H1 (cell line): Measurements from ENCODE around the gene MYBPH. TPM values are rescaled to one million over a fixed set of nuclear protein-coding genes. Genes with fewer than 3 reads are reported as not detected.

Source experiments
- ASH2L ChIP-seq: fragments of 200-600, 300-600 bp; sonication (generic); IDR thresholded peaks from one replicate; pipeline ENCODE4 v1.7.1; 2017; ENCODE audit warnings: low read length
- ATF2 ChIP-seq: IDR thresholded peaks from 2 replicates; pipeline ENCODE4 v1.6.1; 2012; ENCODE audit warnings: low read length, inconsistent platforms
- ATF3 ChIP-seq: IDR thresholded peaks from 2 replicates; pipeline ENCODE4 v1.6.1; 2011; ENCODE audit warnings: low read depth, mild to moderate bottlenecking, low read length; ENCODE audit not compliant: insufficient read depth
- CEBPB ChIP-seq: IDR thresholded peaks from 2 replicates; pipeline ENCODE4 v1.6.1; 2012; ENCODE audit warnings: low read depth, low read length
- CHD2 ChIP-seq: IDR thresholded peaks from 2 replicates; pipeline ENCODE4 v1.6.1; 2012; ENCODE audit warnings: low read length, improper control_type of control experiment
- CTBP2 ChIP-seq: IDR thresholded peaks from 2 replicates; pipeline ENCODE4 v1.7.0; 2011; ENCODE audit warnings: borderline replicate concordance, mild to moderate bottlenecking, moderate library complexity, mixed read lengths, low read length; ENCODE audit not compliant: insufficient read depth, insufficient read length
- CTCF ChIP-seq, 3 experiments: IDR thresholded peaks; 1 replicate in 2 of 3; 2 replicates in 1 of 3; pipeline versions ENCODE4 v1.5.1 to v1.6.1; 2011; ENCODE audit warnings: low read length in 3 of 3, mild to moderate bottlenecking in 3 of 3, inconsistent platforms in 2 of 3, low read depth in 1 of 3, moderate library complexity in 1 of 3; ENCODE audit not compliant: insufficient read depth in 1 of 3; ENCODE audit errors: control extremely low read depth in 1 of 3
- FOSL1 ChIP-seq: IDR thresholded peaks from 2 replicates; pipeline ENCODE4 v1.6.1; 2011; ENCODE audit warnings: mild to moderate bottlenecking, low read depth, low read length, moderate library complexity; ENCODE audit not compliant: insufficient read depth
- GABPA ChIP-seq: IDR thresholded peaks from 2 replicates; pipeline ENCODE4 v1.6.1; 2011; ENCODE audit warnings: mild to moderate bottlenecking, low read length, moderate library complexity, borderline replicate concordance; ENCODE audit not compliant: insufficient read depth
- HDAC2 ChIP-seq, 2 experiments: fragments of 300-600 bp in 1 of 2; sonication (generic) in 1 of 2; IDR thresholded peaks; 2 replicates each; pipeline ENCODE4 v1.6.1; 2011 to 2012; ENCODE audit warnings: low read depth in 2 of 2, low read length in 2 of 2, mild to moderate bottlenecking in 2 of 2, moderate library complexity in 2 of 2, borderline replicate concordance in 1 of 2, inconsistent platforms in 1 of 2
- JUN ChIP-seq: IDR thresholded peaks from 2 replicates; pipeline ENCODE4 v1.6.1; 2011; ENCODE audit warnings: low read depth, mild to moderate bottlenecking, improper control_type of control experiment, low read length
- MAFK ChIP-seq: IDR thresholded peaks from 2 replicates; pipeline ENCODE4 v1.6.1; 2012; ENCODE audit warnings: low read depth, mild to moderate bottlenecking, improper control_type of control experiment, low read length
- NANOG ChIP-seq: IDR thresholded peaks from 2 replicates; pipeline ENCODE4 v1.6.1; 2011; ENCODE audit warnings: low read length, low read depth, mild to moderate bottlenecking, inconsistent platforms; ENCODE audit not compliant: insufficient read depth, poor library complexity, severe bottlenecking
- RXRA ChIP-seq: IDR thresholded peaks from 2 replicates; pipeline ENCODE4 v1.6.1; 2011; ENCODE audit warnings: low read depth, mild to moderate bottlenecking, low read length, moderate library complexity; ENCODE audit not compliant: insufficient read depth
- SIN3A ChIP-seq, 2 experiments: IDR thresholded peaks in 1 of 2; conservative IDR thresholded peaks in 1 of 2; 2 replicates each; pipeline ENCODE4 v1.6.1; 2011 to 2012; ENCODE audit warnings: low read length in 2 of 2, improper control_type of control experiment in 1 of 2, low read depth in 1 of 2, mild to moderate bottlenecking in 1 of 2
- SP2 ChIP-seq: IDR thresholded peaks from 2 replicates; pipeline ENCODE4 v1.6.1; 2012; ENCODE audit warnings: mild to moderate bottlenecking, low read length, inconsistent platforms
- TAF7 ChIP-seq: optimal IDR thresholded peaks from 2 replicates; pipeline ENCODE3; 2011; ENCODE audit warnings: low read depth, mild to moderate bottlenecking, inconsistent platforms, low read length, moderate library complexity, borderline replicate concordance
- TBP ChIP-seq: IDR thresholded peaks from 2 replicates; pipeline ENCODE4 v1.6.1; 2011; ENCODE audit warnings: low read depth, low read length, improper control_type of control experiment
- polyA plus RNA-seq, 7 experiments: library from polyadenylated mRNA; depleted of rRNA in 3 of 7; stranded (reverse) in 5 of 7; unstranded in 2 of 7; fragments of >200 nt in 5 of 7; fragments of 200-250 nt in 2 of 7; gene quantifications; 1 replicate in 5 of 7; 2 replicates in 1 of 7; 4 replicates in 1 of 7; pipeline versions ENCODE4 v1.2.1 to v1.2.3, GENCODE V29; 2011 to 2013; ENCODE audit warnings: missing spikeins in 2 of 7, mixed read lengths in 2 of 7
- total RNA-seq: library from RNA; stranded (reverse); fragmentation: NEBNext Ultra II Directional; extraction: Animal tissue kit (Norgen Biotek cat#: 25700); gene quantifications from 2 replicates; pipeline ENCODE4 v1.2.1, GENCODE V29; 2021

Gene MYBPH
- total and polyA plus RNA-seq, 2 of the 8 experiments (the other 6 are each of a cell fraction or from before 2014, with no cell fraction given), result not detected

- TF ChIP-seq FOSL1 (no peak), SP2 (no peak), HDAC2 (IDR thresholded peaks at IDR 0.05; ENCODE audit: borderline replicate concordance in 1 of 2, low read depth in 2 of 2, low read length in 2 of 2) (no peak), CEBPB (no peak), MAFK (no peak), ATF2 (no peak), NANOG (no peak), CTBP2 (no peak), JUN (no peak), CTCF (IDR thresholded peaks at IDR 0.05; ENCODE audit: control extremely low read depth in 1 of 3, insufficient read depth in 1 of 3, low read depth in 1 of 3, low read length in 3 of 3) (peak; percentile 97 to 99 (median 97)), RXRA (no peak), ASH2L (peak; percentile 19), TAF7 (no peak), ATF3 (no peak), TBP (no peak), SIN3A (conservative IDR thresholded peaks at IDR 0.05 in 1 of 2, IDR thresholded peaks at IDR 0.05 in 1 of 2; ENCODE audit: low read depth in 1 of 2, low read length in 2 of 2) (0 out of 4 replicates have a peak, but pooled peaks of 1 of the 2 experiments have one; percentile 7), GABPA (peak; percentile 38; the same call in 1 of the 2 replicates), CHD2 (no peak)
These were observed 3.2 kb downstream of the MYBPH start (continued) for GRCh38 chr1:203172184-203173010.
